ENCODE results near the gene CORO2B. TPM values are rescaled to one million over a fixed set of nuclear protein-coding genes. Genes with fewer than 3 reads are reported as not detected.

CORO2B gene
- total and polyA plus RNA-seq, 9 donors, result 7.5 to 61.0 (median 18.0) TPM

DNA sequence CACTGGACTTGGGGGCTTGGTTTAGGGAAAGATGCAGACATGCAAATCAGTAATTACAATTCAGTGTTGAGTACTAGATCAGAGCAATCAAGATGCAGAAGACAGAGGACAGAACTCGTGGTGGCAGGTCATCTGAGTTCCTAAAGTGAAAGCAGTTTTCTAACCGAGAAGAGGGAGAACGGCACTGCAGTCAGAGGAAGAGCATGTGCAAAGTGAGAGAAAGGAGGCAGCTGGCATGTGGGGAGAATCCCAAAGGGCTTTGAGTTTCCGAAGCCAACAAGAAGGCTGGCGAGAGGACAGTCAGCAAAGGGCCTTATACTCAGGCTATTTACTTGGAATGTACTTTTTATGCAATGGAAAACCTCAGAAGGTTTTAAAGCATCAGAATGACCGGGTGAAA, 154.9 kb downstream of the CORO2B start:
- no peak for DNase-seq
- H3K27ac ChIP-seq, result no peak overlapping the region
- no peaks in the 10 kb centered on the region for H3K27me3 ChIP-seq
- TF ChIP-seq, protein P1, sequence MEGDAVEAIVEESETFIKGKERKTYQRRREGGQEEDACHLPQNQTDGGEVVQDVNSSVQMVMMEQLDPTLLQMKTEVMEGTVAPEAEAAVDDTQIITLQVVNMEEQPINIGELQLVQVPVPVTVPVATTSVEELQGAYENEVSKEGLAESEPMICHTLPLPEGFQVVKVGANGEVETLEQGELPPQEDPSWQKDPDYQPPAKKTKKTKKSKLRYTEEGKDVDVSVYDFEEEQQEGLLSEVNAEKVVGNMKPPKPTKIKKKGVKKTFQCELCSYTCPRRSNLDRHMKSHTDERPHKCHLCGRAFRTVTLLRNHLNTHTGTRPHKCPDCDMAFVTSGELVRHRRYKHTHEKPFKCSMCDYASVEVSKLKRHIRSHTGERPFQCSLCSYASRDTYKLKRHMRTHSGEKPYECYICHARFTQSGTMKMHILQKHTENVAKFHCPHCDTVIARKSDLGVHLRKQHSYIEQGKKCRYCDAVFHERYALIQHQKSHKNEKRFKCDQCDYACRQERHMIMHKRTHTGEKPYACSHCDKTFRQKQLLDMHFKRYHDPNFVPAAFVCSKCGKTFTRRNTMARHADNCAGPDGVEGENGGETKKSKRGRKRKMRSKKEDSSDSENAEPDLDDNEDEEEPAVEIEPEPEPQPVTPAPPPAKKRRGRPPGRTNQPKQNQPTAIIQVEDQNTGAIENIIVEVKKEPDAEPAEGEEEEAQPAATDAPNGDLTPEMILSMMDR (IDR thresholded peaks at IDR 0.05), result no peak
- intact Hi-C loops (cut with DNase I), result loop anchor here in 3 of 4 donors (5.0 to 10.0 kb wide), 3 partner anchors 139 to 1846 kb away; no protein-coding TSS in a partner anchor
- no peak overlapping the region for H3K4me3 ChIP-seq
- H3K9me3 ChIP-seq, result no peaks in the 10 kb centered on the region
- 43 to 60% (median 46%) methylated on average over 6 of the region's 6 CpGs for WGBS, 3 donors
- H3K4me1 ChIP-seq (ENCODE audit: insufficient read depth), result peaks cover 8% of the 10 kb centered on the region
- H3K36me3 ChIP-seq, result no peaks in the 10 kb centered on the region

DNA sequence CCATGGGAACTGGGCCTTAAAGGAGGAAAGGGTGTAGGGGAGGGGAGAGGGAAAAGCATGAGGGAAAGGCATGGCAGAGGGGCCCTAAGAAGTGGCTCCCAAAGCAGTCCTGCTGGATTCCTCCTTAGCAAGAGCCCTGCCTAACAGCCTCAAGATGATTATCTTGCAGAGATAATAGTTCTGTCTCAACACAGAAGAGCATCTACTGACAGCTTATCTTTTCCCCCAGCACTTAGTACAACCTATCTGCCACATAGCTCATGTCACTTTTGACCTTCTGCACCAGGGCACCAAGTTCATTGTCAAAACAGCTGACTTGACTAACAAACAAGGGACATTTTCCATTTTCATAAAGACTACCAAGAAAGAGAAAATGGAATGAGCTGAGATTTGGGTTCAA, 155.6 kb downstream of the CORO2B start:
- Histone ChIP-seq H3K4me1 (ENCODE audit: insufficient read depth) (peaks cover 8% of the 10 kb centered on the region), H3K27me3 (no peaks in the 10 kb centered on the region), H3K27ac (no peak overlapping the region), H3K36me3 (no peaks in the 10 kb centered on the region), H3K9me3 (no peaks in the 10 kb centered on the region), H3K4me3 (no peak overlapping the region)
- DNase-seq, result no peak
- TF ChIP-seq, protein P1 (IDR thresholded peaks at IDR 0.05), result no peak
- TF ChIP-seq EP300 (IDR thresholded peaks at IDR 0.05) (no peak), POLR2A (IDR thresholded peaks at IDR 0.05) (no peak)
- intact Hi-C loops (cut with DNase I), result loop anchor here in 3 of 4 donors (5.0 to 10.0 kb wide), 3 partner anchors 138 to 1847 kb away; no protein-coding TSS in a partner anchor

GRCh38 chr15:68734881-68735280, 156.1 kb downstream of the CORO2B start:
- TF ChIP-seq, protein P1 (IDR thresholded peaks at IDR 0.05), result no peak
- TF ChIP-seq EP300 (IDR thresholded peaks at IDR 0.05) (no peak), POLR2A (IDR thresholded peaks at IDR 0.05) (no peak)
- H3K27me3 ChIP-seq, result no peaks in the 10 kb centered on the region
- H3K36me3 ChIP-seq, result no peaks in the 10 kb centered on the region
- H3K27ac ChIP-seq, result no peak overlapping the region
- H3K4me1 ChIP-seq (ENCODE audit: insufficient read depth), result peaks cover 8% of the 10 kb centered on the region
- intact Hi-C loops (cut with DNase I), result loop anchor here in 3 of 4 donors (5.0 to 10.0 kb wide), 3 partner anchors 137 to 1848 kb away; no protein-coding TSS in a partner anchor
- no peaks in the 10 kb centered on the region for H3K9me3 ChIP-seq
- DNase-seq, result no peak
- H3K4me3 ChIP-seq, result no peak overlapping the region

DNA sequence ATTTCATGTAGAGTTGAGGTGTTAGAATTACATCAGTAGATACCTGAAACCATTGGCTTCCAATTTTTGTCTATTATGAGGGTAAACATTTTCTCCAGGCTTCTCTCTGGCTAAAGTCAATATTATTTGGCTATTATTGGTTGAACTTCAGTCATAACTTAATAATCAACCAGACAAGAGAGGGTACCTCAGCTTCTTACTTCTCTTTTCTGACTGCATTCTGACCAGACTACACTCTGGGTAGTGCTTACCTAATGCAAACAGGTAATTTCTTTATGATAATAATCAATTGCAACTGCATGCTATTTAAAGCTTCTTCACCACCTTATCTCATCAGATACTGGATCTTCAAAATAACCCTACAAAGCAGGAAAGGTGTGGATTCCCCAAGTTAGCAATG, 156.8 kb downstream of the CORO2B start:
- no peak for TF ChIP-seq POLR2A (IDR thresholded peaks at IDR 0.05)
- no peak for TF ChIP-seq EP300 (IDR thresholded peaks at IDR 0.05)
- TF ChIP-seq, protein P1 (IDR thresholded peaks at IDR 0.05), result no peak
- Histone ChIP-seq H3K27ac (no peak overlapping the region), H3K27me3 (no peaks in the 10 kb centered on the region), H3K36me3 (no peaks in the 10 kb centered on the region), H3K4me1 (ENCODE audit: insufficient read depth) (peaks cover 3% of the 10 kb centered on the region), H3K4me3 (no peak overlapping the region), H3K9me3 (no peaks in the 10 kb centered on the region)
- intact Hi-C loops (cut with DNase I), result loop anchor here in 1 of 4 donors (10.0 kb wide), 1 partner anchor 139 kb away; no protein-coding TSS in a partner anchor
- DNase-seq, result no peak

All from ovary (tissue), 9 donors.